HepG2 (cell line): ENCODE measurements around the gene ATG4B. TPM values are rescaled to one million over a fixed set of nuclear protein-coding genes. Genes with fewer than 3 reads are reported as not detected.

Experiments used
- ARNTL ChIP-seq: sonication (generic); formaldehyde crosslinking; IDR thresholded peaks from 2 replicates; pipeline ENCODE4 v1.4.0; 2020; ENCODE audit warnings: mild to moderate bottlenecking, missing genetic modification reagents
- CBFB ChIP-seq: sonication (generic); formaldehyde crosslinking; IDR thresholded peaks from 2 replicates; pipeline ENCODE4 v1.4.0; 2020; ENCODE audit warnings: missing genetic modification reagents
- CCDC6 ChIP-seq: sonication (generic); formaldehyde crosslinking; IDR thresholded peaks from 2 replicates; pipeline ENCODE4 v1.8.1; 2022; ENCODE audit warnings: mild to moderate bottlenecking, missing genetic modification reagents, moderate library complexity
- CENPT ChIP-seq: sonication (generic); formaldehyde crosslinking; IDR thresholded peaks from 2 replicates; pipeline ENCODE4 v1.8.0; 2022; ENCODE audit warnings: low read depth, mild to moderate bottlenecking, moderate library complexity, missing genetic modification reagents
- FOXP4 ChIP-seq: sonication (generic); formaldehyde crosslinking; IDR thresholded peaks from 2 replicates; pipeline ENCODE4 v1.4.0; 2020; ENCODE audit warnings: missing genetic modification reagents
- GMEB1 ChIP-seq: sonication (generic); formaldehyde crosslinking; IDR thresholded peaks from 2 replicates; pipeline ENCODE4 v1.5.1; 2020; ENCODE audit warnings: missing genetic modification reagents, mild to moderate bottlenecking, borderline replicate concordance
- KDM6A ChIP-seq: IDR thresholded peaks from 2 replicates; pipeline ENCODE4 v1.6.1; 2016; ENCODE audit warnings: low read depth
- MAFK ChIP-seq, 2 experiments: IDR thresholded peaks in 1 of 2; conservative IDR thresholded peaks in 1 of 2; 2 replicates each; pipeline ENCODE4 v1.6.1; 2011; ENCODE audit warnings: improper control_type of control experiment in 2 of 2, low read length in 2 of 2
- MED8 ChIP-seq: sonication (generic); formaldehyde crosslinking; IDR thresholded peaks from 2 replicates; pipeline ENCODE4 v1.8.1; 2023; ENCODE audit warnings: mild to moderate bottlenecking, missing genetic modification reagents; ENCODE audit not compliant: insufficient replicate concordance
- MEIS1 ChIP-seq: sonication (generic); formaldehyde crosslinking; IDR thresholded peaks from 2 replicates; pipeline ENCODE4 v1.9.0; 2021; ENCODE audit warnings: mild to moderate bottlenecking, missing genetic modification reagents, moderate library complexity, borderline replicate concordance
- MTA1 ChIP-seq: sonication (generic); formaldehyde crosslinking; IDR thresholded peaks from 2 replicates; pipeline ENCODE4 v1.4.0; 2020; ENCODE audit warnings: missing genetic modification reagents, mild to moderate bottlenecking, borderline replicate concordance
- NCOR1 ChIP-seq: fragments of 200-600 bp; sonication (generic); IDR thresholded peaks from 2 replicates; pipeline ENCODE4 v1.7.0; 2017; ENCODE audit warnings: antibody characterized with exemption, low read length, borderline replicate concordance
- RNF219 ChIP-seq: sonication (generic); formaldehyde crosslinking; IDR thresholded peaks from 2 replicates; pipeline ENCODE4 v1.5.0; 2020; ENCODE audit warnings: mild to moderate bottlenecking, missing genetic modification reagents
- SCMH1 ChIP-seq: sonication (generic); formaldehyde crosslinking; IDR thresholded peaks from 2 replicates; pipeline ENCODE4 v1.9.0; 2021; ENCODE audit warnings: missing genetic modification reagents, mild to moderate bottlenecking, borderline replicate concordance
- SP5 ChIP-seq: IDR thresholded peaks from 2 replicates; pipeline ENCODE4 v1.6.1; 2016; ENCODE audit warnings: low read depth, borderline replicate concordance
- ZBTB34 ChIP-seq: sonication (generic); formaldehyde crosslinking; IDR thresholded peaks from 2 replicates; pipeline ENCODE4 v1.8.0; 2022; ENCODE audit warnings: mild to moderate bottlenecking, missing genetic modification reagents
- ZNF33B ChIP-seq: sonication (generic); formaldehyde crosslinking; IDR thresholded peaks from 2 replicates; pipeline ENCODE4 v1.5.1; 2020; ENCODE audit warnings: mild to moderate bottlenecking, missing genetic modification reagents
- ZNF383 ChIP-seq: sonication (generic); formaldehyde crosslinking; IDR thresholded peaks from 2 replicates; pipeline ENCODE4 v1.4.0; 2020; ENCODE audit warnings: missing genetic modification reagents, mild to moderate bottlenecking, borderline replicate concordance
- ZNF44 ChIP-seq: sonication (generic); formaldehyde crosslinking; IDR thresholded peaks from 2 replicates; pipeline ENCODE4 v1.5.1; 2020; ENCODE audit warnings: mild to moderate bottlenecking, missing genetic modification reagents
- ZNF557 ChIP-seq: sonication (generic); formaldehyde crosslinking; IDR thresholded peaks from 2 replicates; pipeline ENCODE4 v1.4.0; 2020; ENCODE audit warnings: missing genetic modification reagents
- ZNF607 ChIP-seq: sonication (generic); formaldehyde crosslinking; IDR thresholded peaks from 2 replicates; pipeline ENCODE4 v1.5.1; 2020; ENCODE audit warnings: missing genetic modification reagents, mild to moderate bottlenecking, borderline replicate concordance
- ZNF773 ChIP-seq: sonication (generic); formaldehyde crosslinking; IDR thresholded peaks from 2 replicates; pipeline ENCODE4 v1.4.0; 2020; ENCODE audit warnings: missing genetic modification reagents, borderline replicate concordance
- ZSCAN25 ChIP-seq: sonication (generic); formaldehyde crosslinking; IDR thresholded peaks from 2 replicates; pipeline ENCODE4 v1.8.0; 2022; ENCODE audit warnings: mild to moderate bottlenecking, missing genetic modification reagents
- polyA plus RNA-seq, 8 experiments: library from polyadenylated mRNA; depleted of rRNA in 3 of 8; stranded (reverse) in 7 of 8; unstranded in 1 of 8; fragments of >200 nt; fragmentation: Illumina TruSeq in 4 of 8; extraction: Trizol in 4 of 8; gene quantifications; 2 replicates each; pipeline versions ENCODE4 v1.2.1 to v1.2.3, GENCODE V29; 2011 to 2016; ENCODE audit warnings: low read depth in 4 of 8, missing spikeins in 1 of 8, mixed read lengths in 1 of 8; ENCODE audit not compliant: insufficient read depth in 1 of 8
- total RNA-seq, 5 experiments: library from RNA; depleted of rRNA; stranded (reverse); fragments of >200 nt; fragmentation: Illumina TruSeq; extraction: Trizol; gene quantifications; 2 replicates each; pipeline ENCODE4 v1.2.3, GENCODE V29; 2016; ENCODE audit warnings: low read depth in 1 of 5

Gene ATG4B
- total and polyA plus RNA-seq, 2 of the 13 experiments (the other 11 are each of a cell fraction or from before 2014, with no cell fraction given): 95.5 to 239 TPM

GRCh38 chr2:241653210-241653750 lies 15.8 kb downstream of the ATG4B start (continued):
- TF ChIP-seq FOXP4 (CRISPR knock-in tag) (peak; percentile 43; the same call in 1 of the 2 replicates), MEIS1 (CRISPR knock-in tag) (0 out of 2 replicates have a peak, but pooled peaks have one; percentile 58), CBFB (no peak), MAFK (conservative IDR thresholded peaks at IDR 0.05 in 1 of 2, IDR thresholded peaks at IDR 0.05 in 1 of 2; ENCODE audit: low read length in 2 of 2) (no peak), ZNF383 (CRISPR knock-in tag) (no peak), ZSCAN25 (peak; percentile 46; the same call in 1 of the 2 replicates), CENPT (CRISPR knock-in tag) (no peak), NCOR1 (peak; percentile 17; the same call in 1 of the 2 replicates), ZNF773 (no peak), CCDC6 (CRISPR knock-in tag) (no peak), ZNF44 (CRISPR knock-in tag) (peak; percentile 84; the same call in 1 of the 2 replicates), ZBTB34 (CRISPR knock-in tag) (no peak), GMEB1 (CRISPR knock-in tag) (peak; percentile 59; the same call in 1 of the 2 replicates), MED8 (no peak), KDM6A (CRISPR knock-in tag) (0 out of 2 replicates have a peak, but pooled peaks have one; percentile 37), ZNF607 (peak; percentile 82; the same call in 1 of the 2 replicates), ARNTL (CRISPR knock-in tag) (peak; percentile 86), SCMH1 (CRISPR knock-in tag) (no peak), ZNF33B (CRISPR knock-in tag) (no peak), ZNF557 (CRISPR knock-in tag) (no peak), SP5 (CRISPR knock-in tag) (0 out of 2 replicates have a peak, but pooled peaks have one; percentile 30), RNF219 (no peak), MTA1 (CRISPR knock-in tag) (peak; percentile 84; the same call in 1 of the 2 replicates)
